H1 (cell line): ENCODE data around the gene CMPK2. TPM values are rescaled to one million over a fixed set of nuclear protein-coding genes. Genes with fewer than 3 reads are reported as not detected.

Experiments
- CTCF ChIA-PET: fragments of 300-600 bp; sonication (Branson Sonifier 250); formaldehyde crosslinking; loops from one replicate; lab custom pipeline; 2021; ENCODE audit not compliant: partially characterized antibody; lab: Charles Lee
- POLR2A ChIA-PET: fragments of 300-600 bp; sonication (Branson Sonifier 250); formaldehyde crosslinking; loops from one replicate; lab custom pipeline; 2021; ENCODE audit warnings: inconsistent platforms; ENCODE audit not compliant: partially characterized antibody; lab: Charles Lee
- DNase-seq, 2 experiments: peaks; one replicate each; pipeline versions ENCODE4 v3.0.0 to v3.0.0-alpha.2; 2010 to 2022; ENCODE audit warnings: low spot score in 2 of 2, low read depth in 1 of 2, mixed read lengths in 1 of 2
- FAIRE-seq: peaks from 2 replicates; lab custom pipeline; 2011; peaks lifted over from hg19 to GRCh38; lab: Jason Lieb, UNC
- H2AFZ ChIP-seq: 2 replicates; pipeline ENCODE4 v1.8.1; 2012; ENCODE audit warnings: low read length, inconsistent platforms
- H2AK5ac ChIP-seq: 2 replicates; pipeline ENCODE4 v1.6.1; 2013; ENCODE audit warnings: low read depth, low read length
- H2BK120ac ChIP-seq: replicated peaks from 2 replicates; pipeline ENCODE3; 2013; ENCODE audit warnings: low read depth, low read length, inconsistent platforms
- H2BK12ac ChIP-seq: 2 replicates; pipeline ENCODE4 v1.6.1; 2013; ENCODE audit warnings: low read depth, low read length
- H2BK15ac ChIP-seq: 2 replicates; pipeline ENCODE4 v1.6.1; 2013; ENCODE audit warnings: low read length
- H2BK20ac ChIP-seq: 2 replicates; pipeline ENCODE4 v1.6.1; 2013; ENCODE audit warnings: low read length
- H2BK5ac ChIP-seq: 2 replicates; pipeline ENCODE4 v1.6.1; 2013; ENCODE audit warnings: low read depth, low read length
- H3K14ac ChIP-seq: 2 replicates; pipeline ENCODE4 v1.6.1; 2013; ENCODE audit warnings: inconsistent platforms; ENCODE audit not compliant: insufficient read length
- H3K18ac ChIP-seq: 2 replicates; pipeline ENCODE4 v1.6.1; 2013; ENCODE audit warnings: low read length; ENCODE audit errors: extremely low read depth
- H3K23ac ChIP-seq: 2 replicates; pipeline ENCODE4 v1.6.1; 2013; ENCODE audit warnings: inconsistent platforms; ENCODE audit not compliant: insufficient read length
- H3K23me2 ChIP-seq: 2 replicates; pipeline ENCODE4 v1.6.1; 2013; ENCODE audit warnings: low read depth, low read length
- H3K27ac ChIP-seq: 2 replicates; pipeline ENCODE4 v1.6.1; 2011; ENCODE audit warnings: low read depth, low read length, inconsistent platforms
- H3K27me3 ChIP-seq, 4 experiments: replicated peaks in 1 of 4; 1 replicate in 1 of 4; 2 replicates in 3 of 4; pipeline versions ENCODE4 v1.6.1 to v1.8.1; 2011 to 2013; ENCODE audit warnings: low read length in 3 of 4, mild to moderate bottlenecking in 3 of 4, inconsistent platforms in 2 of 4, mixed read lengths in 2 of 4, moderate library complexity in 1 of 4; ENCODE audit not compliant: control insufficient read depth in 3 of 4, insufficient read depth in 3 of 4; ENCODE audit errors: extremely low read depth in 1 of 4
- H3K36me3 ChIP-seq, 4 experiments: 2 replicates each; pipeline versions ENCODE4 v1.6.1 to v1.8.1; 2011 to 2013; ENCODE audit warnings: mild to moderate bottlenecking in 4 of 4, low read length in 3 of 4, moderate library complexity in 2 of 4, control low read depth in 1 of 4, inconsistent platforms in 1 of 4; ENCODE audit not compliant: insufficient read depth in 4 of 4, control insufficient read depth in 2 of 4
- H3K4ac ChIP-seq: replicated peaks from 2 replicates; pipeline ENCODE3; 2013; ENCODE audit warnings: low read length, low read depth, mixed read lengths, inconsistent platforms; ENCODE audit not compliant: insufficient read length
- H3K4me1 ChIP-seq, 4 experiments: replicated peaks in 1 of 4; 1 replicate in 1 of 4; 2 replicates in 3 of 4; pipeline versions ENCODE4 v1.6.1 to v1.8.1; 2011 to 2013; ENCODE audit warnings: low read length in 3 of 4, inconsistent platforms in 2 of 4, mixed read lengths in 1 of 4; ENCODE audit not compliant: insufficient read depth in 4 of 4, control insufficient read depth in 3 of 4
- H3K4me2 ChIP-seq, 2 experiments: 2 replicates each; pipeline versions ENCODE4 v1.6.1 to v1.8.1; 2011 to 2013; ENCODE audit warnings: low read depth in 2 of 2, low read length in 2 of 2, control low read depth in 1 of 2, inconsistent platforms in 1 of 2, mild to moderate bottlenecking in 1 of 2; ENCODE audit not compliant: insufficient read depth in 1 of 2
- H3K4me3 ChIP-seq, 4 experiments: fragments of 200-600, 300-600 bp in 1 of 4; sonication (generic), shearing (Covaris generic), sonication (Bioruptor Twin) in 1 of 4; 2 replicates each; pipeline versions ENCODE4 v1.5.1 to v1.8.1; 2011 to 2016; ENCODE audit warnings: low read length in 4 of 4, low read depth in 3 of 4, control low read depth in 2 of 4, inconsistent platforms in 2 of 4, mild to moderate bottlenecking in 2 of 4, mixed read lengths in 1 of 4, moderate library complexity in 1 of 4; ENCODE audit not compliant: insufficient read depth in 2 of 4; ENCODE audit errors: extremely low read depth in 1 of 4
- H3K56ac ChIP-seq: replicated peaks from 2 replicates; pipeline ENCODE3; 2013; ENCODE audit warnings: low read depth, mild to moderate bottlenecking, mixed read lengths, low read length, inconsistent platforms; ENCODE audit not compliant: insufficient read length
- H3K79me1 ChIP-seq: 2 replicates; pipeline ENCODE4 v1.6.1; 2013; ENCODE audit warnings: low read depth, low read length, control low read depth
- H3K79me2 ChIP-seq, 2 experiments: 2 replicates each; pipeline versions ENCODE4 v1.6.1 to v1.8.1; 2012 to 2013; ENCODE audit warnings: low read length in 2 of 2, mild to moderate bottlenecking in 2 of 2, inconsistent platforms in 1 of 2; ENCODE audit not compliant: insufficient read depth in 2 of 2, control insufficient read depth in 1 of 2
- H3K9ac ChIP-seq, 4 experiments: replicated peaks in 1 of 4; 1 replicate in 1 of 4; 2 replicates in 3 of 4; pipeline versions ENCODE4 v1.6.1 to v1.8.1; 2011 to 2013; ENCODE audit warnings: low read depth in 3 of 4, low read length in 3 of 4, control low read depth in 2 of 4, mild to moderate bottlenecking in 2 of 4, moderate library complexity in 2 of 4, inconsistent platforms in 1 of 4; ENCODE audit errors: extremely low read depth in 1 of 4
- H3K9me3 ChIP-seq, 2 experiments: 2 replicates each; pipeline versions ENCODE4 v1.6.1 to v1.8.1; 2012 to 2013; ENCODE audit warnings: mild to moderate bottlenecking in 2 of 2, moderate library complexity in 2 of 2, control low read depth in 1 of 2, inconsistent platforms in 1 of 2, low read depth in 1 of 2, low read length in 1 of 2, mixed read lengths in 1 of 2; ENCODE audit not compliant: insufficient read depth in 2 of 2
- H4K20me1 ChIP-seq, 2 experiments: replicated peaks in 1 of 2; 2 replicates each; pipeline versions ENCODE3 to v1.8.1; 2011 to 2013; ENCODE audit warnings: inconsistent platforms in 2 of 2, low read length in 2 of 2, mild to moderate bottlenecking in 1 of 2; ENCODE audit not compliant: insufficient read depth in 2 of 2, control insufficient read depth in 1 of 2
- H4K5ac ChIP-seq: 2 replicates; pipeline ENCODE4 v1.6.1; 2013; ENCODE audit warnings: low read length, low read depth, mixed read lengths, inconsistent platforms; ENCODE audit not compliant: insufficient read length
- H4K8ac ChIP-seq: 2 replicates; pipeline ENCODE4 v1.8.0; 2013; ENCODE audit warnings: mild to moderate bottlenecking, moderate library complexity, low read length, inconsistent platforms; ENCODE audit not compliant: insufficient read depth; ENCODE audit errors: extremely low read depth
- H4K91ac ChIP-seq: replicated peaks from 2 replicates; pipeline ENCODE3; 2013; ENCODE audit warnings: low read length, mixed read lengths, inconsistent platforms; ENCODE audit not compliant: insufficient read length
- BRCA1 ChIP-seq: IDR thresholded peaks from 2 replicates; pipeline ENCODE4 v1.6.1; 2012; ENCODE audit warnings: low read depth, low read length, improper control_type of control experiment
- CBX8 ChIP-seq: fragments of 300-800, 300-1000 bp; sonication (generic); IDR thresholded peaks from 2 replicates; pipeline ENCODE4 v1.7.1; 2016; ENCODE audit warnings: low read depth, low read length, borderline replicate concordance
- JUN ChIP-seq: IDR thresholded peaks from 2 replicates; pipeline ENCODE4 v1.6.1; 2011; ENCODE audit warnings: low read depth, mild to moderate bottlenecking, improper control_type of control experiment, low read length
- RFX5 ChIP-seq: IDR thresholded peaks from 2 replicates; pipeline ENCODE4 v1.6.1; 2011; ENCODE audit warnings: low read depth, low read length, improper control_type of control experiment, borderline replicate concordance
- SP2 ChIP-seq: IDR thresholded peaks from 2 replicates; pipeline ENCODE4 v1.6.1; 2012; ENCODE audit warnings: mild to moderate bottlenecking, low read length, inconsistent platforms
- ZNF274 ChIP-seq: IDR thresholded peaks from 2 replicates; pipeline ENCODE4 v1.7.0; 2012; ENCODE audit warnings: low read length, borderline replicate concordance; ENCODE audit errors: extremely low read depth
- WGBS, 2 experiments: shearing (Covaris generic) in 1 of 2; methylation state at CpG; one replicate each; pipeline versions ENCODE4 v1.1.6 to v1.1.7; 2013 to 2015; ENCODE audit warnings: low lambda C conversion rate in 2 of 2, mixed read lengths in 2 of 2, inconsistent platforms in 1 of 2, low coverage in 1 of 2, missing lambda C conversion rate in 1 of 2; ENCODE audit not compliant: insufficient replicate concordance in 2 of 2, insufficient coverage in 1 of 2, insufficient read length in 1 of 2; ENCODE audit errors: extremely low coverage in 1 of 2, missing lambda C conversion rate in 1 of 2; 5-methylcytosine and 5-hydroxymethylcytosine counted together
- polyA plus RNA-seq, 7 experiments: library from polyadenylated mRNA; depleted of rRNA in 3 of 7; stranded (reverse) in 5 of 7; unstranded in 2 of 7; fragments of >200 nt in 5 of 7; fragments of 200-250 nt in 2 of 7; gene quantifications; 1 replicate in 5 of 7; 2 replicates in 1 of 7; 4 replicates in 1 of 7; pipeline versions ENCODE4 v1.2.1 to v1.2.3, GENCODE V29; 2011 to 2013; ENCODE audit warnings: missing spikeins in 2 of 7, mixed read lengths in 2 of 7
- total RNA-seq: library from RNA; stranded (reverse); fragmentation: NEBNext Ultra II Directional; extraction: Animal tissue kit (Norgen Biotek cat#: 25700); gene quantifications from 2 replicates; pipeline ENCODE4 v1.2.1, GENCODE V29; 2021

The CMPK2 gene
- total and polyA plus RNA-seq, 2 of the 8 experiments (the other 6 are each of a cell fraction or from before 2014, with no cell fraction given): 0.28 to 0.53 TPM

DNA sequence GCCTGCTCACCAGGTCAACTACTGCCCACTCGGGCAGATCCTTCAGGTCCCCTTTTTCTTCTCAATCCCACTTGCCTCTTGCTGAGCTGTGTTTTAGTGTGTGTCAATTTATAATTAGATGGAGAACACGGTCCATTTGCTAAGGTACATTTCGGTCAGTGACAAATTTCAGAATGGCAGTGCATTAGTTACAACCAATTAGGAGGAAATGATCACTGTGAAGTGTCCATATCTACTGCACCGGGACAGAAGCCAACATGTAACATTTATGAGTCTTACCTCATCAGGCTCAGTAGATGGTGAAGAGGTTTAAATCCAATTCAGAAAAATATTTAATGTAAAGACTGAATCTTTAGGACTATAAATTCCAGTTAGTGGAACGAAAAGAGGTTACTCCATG, 47.7 kb downstream of the CMPK2 start:
- Histone ChIP-seq H3K23ac (no peak overlapping the region), H3K9ac (no peak overlapping the region), H3K9me3 (no peaks in the 10 kb centered on the region; a peak in 1 of 4 replicates), H3K23me2 (peaks cover 2% of the 10 kb centered on the region; the same call in 1 of the 2 replicates), H3K56ac (no peak overlapping the region), H4K5ac (no peak overlapping the region), H2BK20ac (no peak overlapping the region), H3K4me3 (no peak overlapping the region), H2BK5ac (no peak overlapping the region), H2BK12ac (no peak overlapping the region), H3K36me3 (no peaks in the 10 kb centered on the region), H2AK5ac (no peak overlapping the region), H3K18ac (no peak overlapping the region), H3K79me2 (no peaks in the 10 kb centered on the region), H3K4ac (no peak overlapping the region), H4K20me1 (no peaks in the 10 kb centered on the region), H3K4me2 (no peak overlapping the region), H2BK15ac (no peak overlapping the region), H4K91ac (no peak overlapping the region), H3K4me1 (peaks cover 0 to 4% (median 2%) of the 10 kb centered on the region in 4 experiments; a peak in 4 of 7 replicates), H3K14ac (no peak overlapping the region), H4K8ac (no peak overlapping the region), H3K27ac (no peak overlapping the region), H2BK120ac (no peak overlapping the region), H2AFZ (no peak overlapping the region; the same call in 1 of the 2 replicates), H3K27me3 (no peaks in the 10 kb centered on the region; a peak in 1 of 7 replicates), H3K79me1 (no peaks in the 10 kb centered on the region)
- ChIA-PET POLR2A (no interaction called here), CTCF (interaction anchor here (1.1 to 2.2 kb wide), 2 partner anchors 8 to 19 kb away, joined by 4 to 10 read pairs; no protein-coding TSS in a partner anchor)
- no peak for DNase-seq
- FAIRE-seq: no peak
- 91% methylated on average over 5 of the region's 5 CpGs; no CpG with 5 or more reads in 1 of the 2 experiments for WGBS, 2 experiments
- no peak for TF ChIP-seq SP2
- TF ChIP-seq JUN: no peak
- no peak for TF ChIP-seq ZNF274
- no peak for TF ChIP-seq RFX5
- TF ChIP-seq BRCA1: no peak
- TF ChIP-seq CBX8: no peak
